K562 (cell line): ENCODE measurements around the gene IGF1R. TPM values are rescaled to one million over a fixed set of nuclear protein-coding genes. Genes with fewer than 3 reads are reported as not detected.

ENCODE experiments used
- ARHGAP35 ChIP-seq: fragments of 450-650 bp; IDR thresholded peaks from 2 replicates; pipeline ENCODE4 v1.6.1; 2018; ENCODE audit not compliant: partially characterized antibody
- C11orf30 ChIP-seq: fragments of 450-650 bp; IDR thresholded peaks from 2 replicates; pipeline ENCODE4 v1.6.1; 2016; ENCODE audit warnings: low read depth, mild to moderate bottlenecking
- CBFA2T3 ChIP-seq: fragments of 450-650 bp; IDR thresholded peaks from 2 replicates; pipeline ENCODE4 v1.6.1; 2017
- CHD2 ChIP-seq: IDR thresholded peaks from 2 replicates; pipeline ENCODE4 v1.6.1; 2011; ENCODE audit warnings: low read depth, low read length
- EWSR1 ChIP-seq: fragments of 450-650 bp; IDR thresholded peaks from 2 replicates; pipeline ENCODE4 v1.6.1; 2018; ENCODE audit warnings: borderline replicate concordance, mild to moderate bottlenecking, low read depth, moderate library complexity; ENCODE audit not compliant: partially characterized antibody
- FUS ChIP-seq: fragments of 200-400 bp; formaldehyde crosslinking; optimal IDR thresholded peaks from 2 replicates; pipeline ENCODE3; 2017; ENCODE audit warnings: low read depth, low read length
- KDM4B ChIP-seq, 2 experiments: fragments of 450-650 bp in 1 of 2; sonication (generic) in 1 of 2; IDR thresholded peaks; 2 replicates each; pipeline ENCODE4 v1.6.1; 2016 to 2017; ENCODE audit warnings: borderline replicate concordance in 2 of 2, antibody characterized with exemption in 1 of 2, low read depth in 1 of 2, mild to moderate bottlenecking in 1 of 2
- L3MBTL2 ChIP-seq: fragments of 450-650 bp; IDR thresholded peaks from 2 replicates; pipeline ENCODE4 v1.6.1; 2016; ENCODE audit warnings: mild to moderate bottlenecking, moderate library complexity
- NFE2 ChIP-seq: IDR thresholded peaks from 2 replicates; pipeline ENCODE4 v1.6.1; 2014; ENCODE audit warnings: antibody characterized with exemption, low read depth
- NR2C1 ChIP-seq, 2 experiments: fragments of 450-650 bp; IDR thresholded peaks; 2 replicates each; pipeline ENCODE4 v1.6.1; 2017; ENCODE audit warnings: mild to moderate bottlenecking in 2 of 2, antibody characterized with exemption in 1 of 2, inconsistent platforms in 1 of 2, missing compliant biosample characterization in 1 of 2, missing genetic modification characterization in 1 of 2
- NR4A1 ChIP-seq, 2 experiments: fragments of 250-450 bp in 1 of 2; fragments of 450-650 bp in 1 of 2; sonication (Bioruptor Pico) in 1 of 2; IDR thresholded peaks; 2 replicates each; pipeline versions ENCODE4 v1.4.0 to v1.6.1; 2016 to 2020; ENCODE audit warnings: mild to moderate bottlenecking in 2 of 2, missing compliant biosample characterization in 1 of 2, missing genetic modification characterization in 1 of 2, moderate library complexity in 1 of 2
- PCBP1 ChIP-seq: fragments of 200-400 bp; formaldehyde crosslinking; IDR thresholded peaks from 2 replicates; pipeline ENCODE4 v1.6.1; 2018; ENCODE audit warnings: mild to moderate bottlenecking, low read depth, low read length; ENCODE audit not compliant: poor library complexity, severe bottlenecking
- PHF20 ChIP-seq: fragments of 450-650 bp; IDR thresholded peaks from 2 replicates; pipeline ENCODE4 v1.6.1; 2018; ENCODE audit not compliant: partially characterized antibody
- PHF8 ChIP-seq: fragments of 200-600 bp; sonication (generic); IDR thresholded peaks from 2 replicates; pipeline ENCODE4 v1.6.1; 2012; ENCODE audit warnings: mixed run types, mild to moderate bottlenecking, inconsistent platforms, low read length, moderate library complexity, borderline replicate concordance
- RB1 ChIP-seq: fragments of 450-650 bp; IDR thresholded peaks from 2 replicates; pipeline ENCODE4 v1.6.1; 2017; ENCODE audit warnings: low read depth, mild to moderate bottlenecking
- TCF7 ChIP-seq: sonication (generic); IDR thresholded peaks from 2 replicates; pipeline ENCODE4 v1.6.1; 2016; ENCODE audit warnings: antibody characterized with exemption, borderline replicate concordance
- THRA ChIP-seq: fragments of 450-650 bp; IDR thresholded peaks from 2 replicates; pipeline ENCODE4 v1.6.1; 2017; ENCODE audit warnings: mild to moderate bottlenecking, moderate library complexity
- UBTF ChIP-seq, 2 experiments: IDR thresholded peaks; 2 replicates each; pipeline ENCODE4 v1.6.1; 2012; ENCODE audit warnings: improper control_type of control experiment in 2 of 2, low read depth in 2 of 2, low read length in 2 of 2, borderline replicate concordance in 1 of 2
- YY1 ChIP-seq, 3 experiments: IDR thresholded peaks; 2 replicates each; pipeline ENCODE4 v1.6.1; 2011; ENCODE audit warnings: low read length in 2 of 3, mild to moderate bottlenecking in 2 of 3, moderate library complexity in 2 of 3, borderline replicate concordance in 1 of 3, control low read depth in 1 of 3, low read depth in 1 of 3; ENCODE audit not compliant: insufficient read depth in 3 of 3, insufficient replicate concordance in 2 of 3, control insufficient read depth in 1 of 3, insufficient read length in 1 of 3; ENCODE audit errors: extremely low read depth in 1 of 3
- ZFP1 ChIP-seq: fragments of 450-650 bp; formaldehyde crosslinking; IDR thresholded peaks from 2 replicates; pipeline ENCODE4 v1.4.0; 2020; ENCODE audit warnings: mild to moderate bottlenecking, mixed read lengths
- ZFP91 ChIP-seq: sonication (generic); formaldehyde crosslinking; IDR thresholded peaks from 2 replicates; pipeline ENCODE4 v1.8.0; 2022; ENCODE audit warnings: mild to moderate bottlenecking, missing genetic modification reagents
- ZNF551 ChIP-seq: fragments of 250-450 bp; sonication (Bioruptor Pico); IDR thresholded peaks from 2 replicates; pipeline ENCODE4 v1.5.0; 2021; ENCODE audit warnings: mild to moderate bottlenecking, moderate library complexity
- polyA plus RNA-seq, 8 experiments: library from polyadenylated mRNA; depleted of rRNA in 4 of 8; stranded (reverse) in 5 of 8; unstranded in 3 of 8; fragments of >200 nt; fragmentation: Nextera tagmentation in 2 of 8; fragmentation: Illumina TruSeq in 1 of 8; extraction: Ambion mirVana in 2 of 8; extraction: Trizol in 1 of 8; gene quantifications; 2 replicates each; pipeline versions ENCODE4 v1.2.1 to v1.2.3, GENCODE V29; 2011 to 2014; ENCODE audit warnings: inconsistent platforms in 1 of 8, missing spikeins in 1 of 8
- total RNA-seq, 7 experiments: library from RNA; depleted of rRNA in 6 of 7; stranded (reverse); fragments of >200 nt in 6 of 7; fragmentation: Illumina TruSeq in 2 of 7; extraction: Trizol in 2 of 7; gene quantifications; 2 replicates each; pipeline versions ENCODE4 v1.2.1 to v1.2.3, GENCODE V29; 2011 to 2021; ENCODE audit warnings: low replicate concordance in 1 of 7

The IGF1R gene
- total and polyA plus RNA-seq, 9 of the 15 experiments (the other 6 are each of a cell fraction or from before 2014, with no cell fraction given): 0.35 to 8.0 (median 1.6) TPM

GRCh38 chr15:98648654-98649471, 524 bp downstream of the IGF1R start (continued):
- TF ChIP-seq C11orf30: no peak
- TF ChIP-seq NR2C1 (IDR thresholded peaks at IDR 0.05): no peak
- TF ChIP-seq NR2C1 (tag; IDR thresholded peaks at IDR 0.05): no peak
- peak; percentile 43 for TF ChIP-seq PHF20
- no peak for TF ChIP-seq NR4A1 (CRISPR knock-in tag; IDR thresholded peaks at IDR 0.05)
- TF ChIP-seq NR4A1 (tag; IDR thresholded peaks at IDR 0.05): no peak
- TF ChIP-seq ZFP1: no peak
- TF ChIP-seq CBFA2T3: no peak
- no peak for TF ChIP-seq ZFP91 (CRISPR knock-in tag)
- TF ChIP-seq TCF7: no peak
- no peak for TF ChIP-seq NFE2
- TF ChIP-seq PHF8: peak; percentile 33; the same call in 1 of the 2 replicates
- no peak for TF ChIP-seq CHD2
- no peak for TF ChIP-seq RB1
- TF ChIP-seq THRA: no peak
- peak in 1 of 3 experiments; percentile 4 for TF ChIP-seq YY1 (IDR thresholded peaks at IDR 0.05; ENCODE audit: borderline replicate concordance in 1 of 3, control insufficient read depth in 1 of 3, extremely low read depth in 1 of 3, insufficient read depth in 3 of 3, insufficient read length in 1 of 3, insufficient replicate concordance in 2 of 3, low read depth in 1 of 3, low read length in 2 of 3)
- no peak for TF ChIP-seq ARHGAP35
- TF ChIP-seq KDM4B (IDR thresholded peaks at IDR 0.05; ENCODE audit: borderline replicate concordance in 2 of 2, low read depth in 1 of 2): no peak
- TF ChIP-seq FUS: no peak
- peak; percentile 58; the same call in 1 of the 2 replicates for TF ChIP-seq L3MBTL2
- TF ChIP-seq EWSR1: no peak
- TF ChIP-seq ZNF551: no peak
- TF ChIP-seq UBTF (IDR thresholded peaks at IDR 0.05; ENCODE audit: borderline replicate concordance in 1 of 2, low read depth in 2 of 2, low read length in 2 of 2): peak in 1 of 2 experiments; percentile 65; a peak in 1 of 4 replicates
- TF ChIP-seq PCBP1: no peak
